ENCODE measurements around the gene CRISP1.
A peak's percentile ranks its signal among the peaks of the same experiment; 100 is the strongest.
"Not testable (repeated sequence)": the region's sequence is repeated elsewhere in the genome, so short reads cannot be mapped to it uniquely, and the experiment has no call there.

Gene CRISP1

GRCh38 chr6:49866485-49866943 lies at the start of gene CRISP1:
CRISP1 (minus strand) TSS chr6:49866535; CDS start chr6:49857400, 9,135 bp downstream.
- no peak for DNase-seq (ENCODE audit: low spot score)

GRCh38 chr6:49915035-49915434 lies 48.7 kb upstream of the CRISP1 start:
- no peak for DNase-seq (ENCODE audit: low spot score)

GRCh38 chr6:49913636-49914375 lies 47.5 kb upstream of the CRISP1 start:
- no peak for DNase-seq (ENCODE audit: low spot score)

- no peak for DNase-seq (ENCODE audit: low spot score)
Observed at GRCh38 chr6:49912196-49912595, 45.9 kb upstream of the CRISP1 start.

GRCh38 chr6:49911252-49911651 lies 44.9 kb upstream of the CRISP1 start:
- no peak for DNase-seq (ENCODE audit: low spot score)

- DNase-seq (ENCODE audit: low spot score) = no peak
Observed at GRCh38 chr6:49909563-49909962, 43.2 kb upstream of the CRISP1 start.

GRCh38 chr6:49906526-49906925 lies 40.2 kb upstream of the CRISP1 start:
- no peak for DNase-seq (ENCODE audit: low spot score)

- no peak for DNase-seq (ENCODE audit: low spot score)
Observed at GRCh38 chr6:49905296-49905695, 39.0 kb upstream of the CRISP1 start.

- DNase-seq (ENCODE audit: low spot score) = no peak
Observed at GRCh38 chr6:49902856-49903255, 36.5 kb upstream of the CRISP1 start.

- no peak for DNase-seq (ENCODE audit: low spot score)
Observed at GRCh38 chr6:49898904-49899566, 32.7 kb upstream of the CRISP1 start.

GRCh38 chr6:49895553-49895952 lies 29.2 kb upstream of the CRISP1 start:
- DNase-seq (ENCODE audit: low spot score) = not testable (repeated sequence)

- no peak for DNase-seq (ENCODE audit: low spot score)
Observed at GRCh38 chr6:49892280-49892679, 25.9 kb upstream of the CRISP1 start.

- no peak for DNase-seq (ENCODE audit: low spot score)
Observed at GRCh38 chr6:49890988-49891387, 24.7 kb upstream of the CRISP1 start.

- no peak for DNase-seq (ENCODE audit: low spot score)
Observed at GRCh38 chr6:49888742-49889431, 22.6 kb upstream of the CRISP1 start.

GRCh38 chr6:49868951-49869529 lies 2.7 kb upstream of the CRISP1 start:
- no peak for DNase-seq (ENCODE audit: low spot score)

- no peak for DNase-seq (ENCODE audit: low spot score)
Observed at GRCh38 chr6:49856282-49856681, 10.1 kb downstream of the CRISP1 start.

- DNase-seq (ENCODE audit: low spot score) = no peak
Observed at GRCh38 chr6:49855221-49855620, 11.1 kb downstream of the CRISP1 start.

- no peak for DNase-seq (ENCODE audit: low spot score)
Observed at GRCh38 chr6:49852975-49853374, 13.4 kb downstream of the CRISP1 start.

GRCh38 chr6:49849213-49849907 lies 17.0 kb downstream of the CRISP1 start:
- peak; percentile 51 for DNase-seq (ENCODE audit: low spot score)

- no peak for DNase-seq (ENCODE audit: low spot score)
Observed at GRCh38 chr6:49847673-49848072, 18.7 kb downstream of the CRISP1 start.

GRCh38 chr6:49847014-49847413 lies 19.3 kb downstream of the CRISP1 start:
- no peak for DNase-seq (ENCODE audit: low spot score)

GRCh38 chr6:49841424-49841823 lies 24.9 kb downstream of the CRISP1 start:
- DNase-seq (ENCODE audit: low spot score) = no peak
